HG03097 (cell line): ENCODE results near the gene MADD.

Experiments used
- ATAC-seq: cut with Tn5 transposase; IDR thresholded peaks from one replicate; pipeline ENCODE4 v1.9.1; 2021; ENCODE audit not compliant: unreplicated experiment, low FRiP score

The MADD gene

GRCh38 chr11:47378010-47378835 is 108.3 kb downstream of the MADD start, which contains the start of gene SPI1:
Gene SPI1 (minus strand): TSS chr11:47378547. CDS start chr11:47378353, 194 bp downstream.
- peak; percentile 70 for ATAC-seq

GRCh38 chr11:47378836-47379170 is 108.9 kb downstream of the MADD start:
- no peak for ATAC-seq

GRCh38 chr11:47379317-47379716 is 109.4 kb downstream of the MADD start:
- no peak for ATAC-seq
